DLD1 (cell line): ENCODE measurements around the gene UBL4B.

Experiments
- in situ Hi-C: cut with HindIII; loops from 2 replicates; pipeline ENCODE4 v1.10.0; 2017; ENCODE audit warnings: low sequenced_read_pairs

Gene UBL4B

DNA sequence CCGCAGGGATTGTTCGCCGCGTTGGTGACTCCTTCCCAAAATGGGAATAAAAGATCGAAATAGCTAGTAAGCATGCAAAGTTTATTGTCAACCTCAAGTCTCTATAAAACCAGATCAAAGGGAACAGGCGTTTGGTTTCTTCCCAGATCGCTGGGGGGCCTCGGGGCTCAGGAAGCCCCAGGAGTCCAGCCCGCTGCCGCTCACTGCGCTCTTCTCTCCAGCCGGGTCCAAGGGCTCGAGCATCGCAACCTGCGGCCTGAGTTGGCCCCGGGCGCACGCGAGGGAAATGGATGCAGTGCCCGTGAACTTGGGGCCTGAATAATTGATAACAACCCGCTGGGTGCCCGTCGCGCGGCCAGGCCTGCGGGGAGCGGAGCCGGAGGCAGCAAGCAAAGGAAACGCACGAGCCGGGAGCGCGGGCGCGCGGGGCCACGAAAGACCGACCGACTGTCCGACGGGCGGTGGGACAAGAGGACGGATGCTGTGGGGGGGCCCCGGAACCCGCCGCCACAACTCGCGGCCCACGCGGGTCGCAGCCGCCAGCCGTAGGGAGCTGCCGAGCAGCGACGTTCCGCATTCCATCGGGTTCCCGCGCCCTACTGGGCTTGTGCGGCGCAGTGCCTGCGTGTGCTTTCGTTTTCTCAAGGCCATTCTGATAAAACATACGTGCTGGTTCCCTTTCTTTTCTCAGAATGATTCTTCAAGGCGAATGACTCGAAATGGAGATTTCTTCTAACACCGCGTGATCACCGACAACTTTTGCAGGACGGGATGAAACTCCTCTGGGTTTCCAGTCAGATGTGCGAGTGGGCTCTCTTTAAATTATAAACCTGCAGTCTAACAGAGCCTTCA lies 27.8 kb upstream of the UBL4B start:
- in situ Hi-C loops: no loop called here

DNA sequence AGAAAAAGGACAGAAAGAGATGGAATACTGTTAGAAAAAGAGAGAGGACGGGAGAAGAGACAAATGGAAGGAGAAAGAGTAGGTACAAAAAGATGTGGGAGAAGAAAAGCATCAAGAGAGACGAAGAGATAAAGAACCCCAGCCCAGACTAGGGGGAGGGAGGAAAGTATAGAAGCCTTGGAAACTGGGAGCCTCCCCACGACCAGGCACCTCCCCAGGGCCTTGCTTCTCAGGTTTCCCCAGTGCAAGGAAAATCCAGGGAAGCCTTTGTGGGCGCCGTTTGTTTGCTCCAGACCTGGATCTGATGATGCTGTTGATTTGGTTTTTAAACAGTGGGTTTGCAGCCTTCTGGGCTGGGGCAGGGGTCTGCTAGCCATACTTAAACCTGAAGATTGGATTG lies 26.6 kb upstream of the UBL4B start:
- in situ Hi-C loops: no loop called here

DNA sequence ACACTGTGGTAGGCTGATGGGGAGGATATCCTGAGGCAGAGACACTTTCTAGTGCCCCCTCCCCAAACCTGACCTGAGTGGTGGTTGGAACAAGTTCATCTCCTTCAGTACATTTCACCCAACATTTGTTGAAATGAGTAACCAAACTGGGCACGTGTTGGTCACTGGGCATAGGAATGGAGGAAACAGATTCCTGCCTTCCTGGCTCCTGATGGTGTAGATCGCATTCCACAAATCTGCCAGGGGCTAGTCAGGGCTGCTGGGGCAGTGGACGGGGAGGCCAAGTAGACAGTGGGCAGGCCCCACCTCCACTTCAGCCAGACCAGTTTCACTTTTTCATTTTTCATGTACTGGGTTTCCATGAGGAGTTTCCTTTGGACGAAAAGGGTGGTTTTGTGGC lies 25.3 kb upstream of the UBL4B start:
- in situ Hi-C loops: no loop called here

DNA sequence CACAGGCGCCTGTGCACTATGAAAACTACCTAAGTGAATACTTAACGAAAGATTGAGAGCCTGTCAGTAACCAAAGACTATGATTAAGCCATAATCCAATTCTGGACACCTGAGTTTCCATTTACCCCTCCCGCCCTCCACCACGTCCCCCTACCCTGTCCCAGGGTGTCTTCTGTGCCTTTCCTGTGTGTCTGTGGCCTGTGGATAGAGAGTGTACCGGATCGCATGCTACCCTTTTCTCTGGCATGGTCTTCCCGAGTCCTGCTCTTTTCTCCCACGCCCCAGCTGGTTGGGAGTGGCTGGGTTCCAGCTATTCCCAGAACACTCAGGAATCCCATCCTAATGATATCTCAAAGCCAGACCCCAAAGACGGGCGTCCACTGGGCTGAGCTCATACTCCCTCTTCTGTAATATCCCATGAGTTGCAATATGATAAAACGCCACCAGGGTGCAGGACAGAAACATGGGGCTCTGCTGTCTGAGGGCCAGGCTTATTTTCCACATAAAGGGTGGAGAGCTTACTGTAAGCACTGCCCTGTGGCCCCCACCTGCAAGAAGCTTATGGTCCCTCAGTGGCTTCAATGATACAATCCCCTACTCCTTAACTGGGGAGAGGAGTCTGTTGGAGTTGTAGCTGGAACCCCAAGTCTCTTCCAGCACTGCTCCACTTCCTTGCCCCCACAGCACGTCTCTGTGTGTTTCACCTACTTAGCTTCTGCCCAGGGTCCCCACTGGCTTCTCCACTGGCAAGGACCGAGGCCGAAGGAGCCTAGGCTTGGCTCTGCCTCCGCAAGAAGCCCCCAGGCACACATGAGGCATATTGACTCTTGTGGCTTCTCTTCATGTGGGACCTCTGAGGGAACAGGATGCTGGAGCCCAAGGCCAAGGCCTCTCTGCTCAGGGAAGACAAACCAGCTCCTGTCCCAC lies 24.2 kb upstream of the UBL4B start:
- in situ Hi-C loops: no loop called here

DNA sequence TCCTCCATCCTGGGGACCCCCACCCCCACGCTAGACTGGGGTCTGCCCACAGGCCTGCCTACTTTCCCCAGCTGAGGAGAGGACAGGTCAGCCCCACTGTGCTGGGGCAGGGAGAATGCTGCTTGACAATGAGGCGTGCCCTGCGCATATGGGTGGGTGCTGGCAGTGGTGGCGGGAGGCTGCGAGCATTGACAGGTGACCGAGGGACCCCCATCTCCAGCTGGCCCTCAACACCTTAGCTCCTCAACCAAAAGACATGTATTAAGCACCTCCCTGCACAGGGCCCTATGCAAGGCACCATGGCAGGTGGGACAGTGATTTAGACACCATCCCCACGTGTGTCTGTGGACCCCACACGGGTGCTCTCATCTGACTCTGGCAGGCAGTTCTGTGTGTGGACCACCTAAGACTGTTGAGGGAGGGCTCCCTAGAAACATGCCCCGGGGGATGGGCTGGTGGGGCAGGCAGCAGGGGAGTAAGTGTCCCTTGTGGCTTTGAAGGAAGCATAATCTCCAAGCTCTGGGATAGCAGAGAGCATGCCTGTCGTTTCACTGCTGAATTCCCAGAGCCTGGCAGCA lies 23.4 kb upstream of the UBL4B start:
- in situ Hi-C loops: no loop called here

DNA sequence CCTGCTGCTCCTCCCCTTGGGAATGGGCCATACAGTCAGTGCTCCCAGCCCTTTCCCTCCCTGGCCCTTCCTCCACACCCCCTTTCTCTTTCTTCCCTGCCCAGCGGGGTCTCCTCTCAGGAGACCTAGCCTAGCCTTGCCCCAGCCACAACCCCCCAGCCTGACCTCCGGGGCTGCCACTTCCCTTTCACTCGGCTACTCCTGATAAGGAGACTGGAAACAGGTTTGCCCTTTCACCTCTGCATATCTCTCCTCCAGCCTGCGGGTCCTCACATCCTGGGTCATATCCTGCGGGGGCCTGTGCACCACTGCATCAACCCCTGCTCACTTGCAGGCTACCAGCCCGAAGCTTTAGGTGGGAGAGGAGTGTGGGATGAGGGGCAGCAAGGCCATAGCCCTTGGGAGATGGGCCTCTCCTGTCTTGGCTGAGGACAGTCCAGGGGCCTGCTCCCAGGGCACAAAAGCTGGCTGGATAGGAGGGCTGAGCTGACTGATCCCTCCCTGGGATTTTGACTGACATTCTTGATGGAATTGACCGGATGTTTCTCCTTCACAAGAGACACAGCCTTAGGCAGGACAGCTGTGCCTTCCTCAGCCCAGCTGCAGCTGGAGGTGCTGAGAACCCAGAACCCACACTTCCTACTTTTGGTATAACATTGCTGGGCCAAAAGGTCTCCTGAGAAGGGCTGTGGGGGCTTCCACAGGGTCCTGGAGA lies 22.5 kb upstream of the UBL4B start:
- in situ Hi-C loops: no loop called here

DNA sequence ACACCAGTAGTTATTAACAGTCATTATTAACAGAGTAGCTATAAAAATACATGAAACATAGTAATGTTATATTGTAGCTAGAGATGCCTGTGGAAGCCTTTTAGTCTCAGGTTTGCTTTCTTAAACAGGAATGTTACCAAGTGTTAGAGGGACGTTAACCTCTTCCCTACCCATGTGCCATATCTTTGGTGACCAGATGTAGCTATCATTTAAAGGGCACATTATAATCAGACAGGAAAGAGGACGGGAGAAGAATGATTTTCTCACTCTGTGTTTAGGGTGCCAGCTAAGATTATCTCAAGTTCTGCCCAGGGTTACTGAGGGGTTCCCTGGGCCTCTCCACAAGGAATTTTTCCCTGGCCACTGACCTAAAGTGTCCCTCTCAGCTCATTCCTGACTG lies 20.9 kb upstream of the UBL4B start:
- in situ Hi-C loops: no loop called here

DNA sequence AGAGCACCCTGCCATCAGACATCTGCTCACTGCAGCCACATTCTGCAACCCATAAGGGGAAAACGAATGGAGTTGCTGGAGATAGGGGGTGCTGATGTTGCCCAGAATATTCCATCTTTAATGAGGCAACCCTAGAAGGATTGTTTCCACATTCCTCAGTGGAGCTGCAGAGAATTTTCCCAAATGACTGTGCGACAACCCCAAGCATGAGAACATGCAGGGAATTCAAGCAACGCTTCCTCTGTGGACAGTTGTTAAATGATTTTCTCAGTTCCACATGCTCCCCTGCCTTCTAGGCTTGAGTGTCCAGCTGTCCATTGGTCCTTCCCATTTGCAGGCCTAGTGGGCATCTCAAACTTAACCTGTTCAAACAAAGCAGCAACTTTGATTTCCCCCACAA lies 20.5 kb upstream of the UBL4B start:
- in situ Hi-C loops: no loop called here

DNA sequence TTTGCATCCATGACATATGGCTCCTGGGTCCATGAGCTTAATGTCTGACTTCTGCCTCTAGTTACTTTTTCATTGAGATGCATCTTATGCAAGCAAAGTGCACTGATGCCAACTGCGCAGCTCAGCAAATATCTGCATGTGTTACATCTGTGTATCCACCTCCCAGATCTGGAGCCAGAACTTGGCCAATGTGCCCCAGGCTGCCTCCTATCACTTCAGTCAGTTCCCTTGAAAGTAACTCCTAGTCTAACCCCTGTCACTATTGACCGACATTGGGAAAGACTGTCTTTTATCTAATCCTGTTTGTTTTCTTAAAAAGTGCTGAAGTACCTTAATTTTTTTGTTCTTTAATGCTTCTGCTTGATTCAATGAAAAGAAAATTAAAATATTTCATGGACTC lies 19.3 kb upstream of the UBL4B start:
- in situ Hi-C loops: no loop called here

DNA sequence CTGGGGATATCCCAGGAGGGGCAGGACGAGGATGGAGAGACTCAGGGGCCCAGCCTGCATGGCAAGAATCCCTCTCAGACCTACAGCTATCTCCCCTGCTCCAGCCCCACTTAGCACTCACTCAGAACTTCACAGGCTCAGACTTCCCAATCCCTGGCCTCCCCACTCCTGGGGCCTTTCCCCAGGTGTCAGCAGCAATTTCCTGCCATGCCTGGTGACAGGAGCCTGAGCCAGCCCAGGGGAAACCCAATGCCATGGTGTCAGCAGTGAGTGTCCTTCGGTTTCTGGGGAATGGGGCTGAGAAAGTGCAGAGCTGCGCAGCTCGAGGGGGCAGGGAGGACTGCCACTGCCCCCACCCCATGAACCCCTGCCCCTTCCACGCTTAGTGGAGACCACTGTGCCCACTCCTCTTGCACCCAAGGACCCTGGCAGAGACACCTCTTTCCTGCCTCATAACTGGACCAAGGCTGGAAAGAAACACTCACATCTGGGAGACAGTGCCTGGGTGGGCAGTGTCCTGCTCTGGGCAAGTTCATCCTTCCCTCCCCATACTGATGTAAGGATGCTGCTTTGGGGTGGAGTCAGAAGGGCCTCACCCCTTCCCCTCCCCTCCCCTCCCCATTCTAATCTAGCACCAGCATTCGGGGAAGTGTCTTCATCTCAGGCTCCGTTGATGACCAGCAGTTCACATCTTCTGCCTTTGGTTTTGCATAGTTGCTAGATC lies 17.1 kb upstream of the UBL4B start:
- in situ Hi-C loops: no loop called here

DNA sequence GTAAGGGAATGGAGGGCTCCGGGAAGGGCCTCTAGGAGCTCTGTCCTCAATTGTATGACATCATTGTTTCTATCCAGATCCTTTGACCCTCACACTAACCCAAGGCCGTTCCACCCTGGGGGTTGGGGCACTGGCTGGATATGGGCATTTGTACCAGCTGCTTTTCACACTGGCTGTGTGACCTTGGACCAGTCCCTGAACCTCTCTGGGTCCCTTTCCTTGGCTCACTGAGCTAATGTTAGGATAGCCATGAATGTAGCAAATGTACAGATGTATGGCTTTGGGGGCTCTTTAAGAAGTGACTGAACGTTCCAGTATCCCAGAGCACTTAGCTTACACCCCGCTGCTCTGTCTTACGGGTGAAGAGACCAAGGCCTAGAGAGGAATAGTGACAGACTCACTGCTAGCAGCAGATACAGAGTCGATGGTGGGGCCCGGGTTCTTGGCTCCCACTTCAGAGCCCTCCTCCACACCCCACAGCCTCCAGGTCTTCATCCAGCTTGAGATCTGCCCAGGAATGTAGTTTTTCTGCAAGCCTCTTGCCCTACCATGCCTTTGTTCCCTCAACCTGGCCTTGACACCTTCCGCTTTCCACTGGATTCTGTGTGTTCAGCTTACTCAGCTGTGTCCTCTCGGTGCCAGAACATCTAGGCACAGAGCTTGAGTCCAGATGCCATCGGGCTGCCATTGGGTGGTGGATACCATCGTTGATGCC lies 14.6 kb upstream of the UBL4B start:
- in situ Hi-C loops: no loop called here

DNA sequence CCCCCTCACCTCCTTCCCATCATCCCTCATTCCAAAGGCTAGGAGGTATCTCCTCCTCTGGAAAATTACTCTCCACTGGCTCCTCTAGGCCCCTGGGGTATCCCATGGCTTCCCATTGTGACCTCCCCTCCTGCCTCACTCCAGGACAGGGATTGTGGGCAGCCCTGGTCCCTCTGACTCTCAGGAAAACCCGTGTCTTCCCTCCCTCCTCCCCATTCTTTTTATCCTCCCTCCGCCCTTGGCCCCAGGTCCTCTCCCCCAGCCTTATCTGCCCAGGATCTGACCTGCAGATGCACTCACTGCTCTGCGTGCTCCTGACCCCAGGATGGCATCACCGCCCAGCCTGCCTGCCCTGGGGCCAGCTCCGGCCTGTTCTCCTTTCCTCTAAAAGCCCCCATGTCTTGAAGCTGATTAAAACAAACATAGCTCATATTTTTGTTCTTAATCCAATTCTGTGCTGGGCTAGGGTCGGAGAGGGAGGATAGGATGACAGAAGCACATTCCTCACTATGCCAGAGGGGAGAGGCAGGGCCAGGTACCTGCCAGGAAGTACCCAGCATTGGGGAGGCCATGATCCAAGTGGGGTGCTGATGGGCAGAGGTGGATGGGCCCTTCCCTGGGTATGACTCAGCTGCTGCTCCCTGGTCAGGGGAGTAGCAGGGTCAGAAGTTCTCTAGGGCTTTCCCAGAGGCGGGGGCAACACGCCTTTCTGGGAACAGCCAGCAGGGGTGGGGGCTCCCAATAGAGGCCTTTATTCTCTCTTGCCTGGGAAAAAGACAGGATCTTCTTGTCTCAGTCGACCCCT lies 13.8 kb upstream of the UBL4B start:
- in situ Hi-C loops: no loop called here

DNA sequence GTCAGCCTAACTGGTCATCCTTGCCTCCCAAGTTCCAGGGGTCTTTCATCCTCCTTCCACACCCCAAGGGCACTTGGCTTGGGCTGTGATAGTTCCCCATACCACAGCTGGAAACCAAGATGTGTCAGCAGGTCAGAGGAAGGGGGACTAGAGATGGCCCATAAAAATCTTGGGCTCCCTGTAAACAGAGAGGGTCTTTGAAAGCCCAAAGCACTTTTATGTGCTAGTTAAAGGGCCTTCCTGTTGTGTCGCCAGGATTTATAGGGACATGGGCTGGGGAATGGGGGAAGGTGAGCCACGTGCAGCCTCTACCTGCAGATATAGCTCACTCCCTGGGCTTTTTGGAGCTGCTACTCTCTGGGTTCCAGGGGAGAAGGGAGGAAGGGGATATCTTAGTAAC lies 11.9 kb upstream of the UBL4B start:
- in situ Hi-C loops: no loop called here

DNA sequence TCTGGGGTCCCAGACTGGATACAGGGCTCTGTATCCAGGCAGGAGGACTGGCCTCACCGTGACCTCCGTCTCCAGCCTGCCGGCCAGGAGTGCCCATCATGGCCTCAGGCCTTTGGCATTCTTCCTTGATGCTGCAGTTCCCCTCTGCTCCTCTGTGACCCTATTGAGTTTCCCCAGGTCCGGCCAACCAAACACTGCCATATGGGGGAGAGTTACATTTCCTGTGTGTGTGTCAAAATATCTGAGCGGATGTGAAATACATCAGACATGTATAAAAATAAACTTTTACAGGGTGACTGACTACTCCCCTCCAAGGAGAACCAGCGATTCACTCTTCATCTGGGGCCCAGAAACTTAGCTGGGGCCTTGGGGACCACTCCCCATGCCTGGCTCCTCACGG lies 10.2 kb upstream of the UBL4B start:
- in situ Hi-C loops: no loop called here

DNA sequence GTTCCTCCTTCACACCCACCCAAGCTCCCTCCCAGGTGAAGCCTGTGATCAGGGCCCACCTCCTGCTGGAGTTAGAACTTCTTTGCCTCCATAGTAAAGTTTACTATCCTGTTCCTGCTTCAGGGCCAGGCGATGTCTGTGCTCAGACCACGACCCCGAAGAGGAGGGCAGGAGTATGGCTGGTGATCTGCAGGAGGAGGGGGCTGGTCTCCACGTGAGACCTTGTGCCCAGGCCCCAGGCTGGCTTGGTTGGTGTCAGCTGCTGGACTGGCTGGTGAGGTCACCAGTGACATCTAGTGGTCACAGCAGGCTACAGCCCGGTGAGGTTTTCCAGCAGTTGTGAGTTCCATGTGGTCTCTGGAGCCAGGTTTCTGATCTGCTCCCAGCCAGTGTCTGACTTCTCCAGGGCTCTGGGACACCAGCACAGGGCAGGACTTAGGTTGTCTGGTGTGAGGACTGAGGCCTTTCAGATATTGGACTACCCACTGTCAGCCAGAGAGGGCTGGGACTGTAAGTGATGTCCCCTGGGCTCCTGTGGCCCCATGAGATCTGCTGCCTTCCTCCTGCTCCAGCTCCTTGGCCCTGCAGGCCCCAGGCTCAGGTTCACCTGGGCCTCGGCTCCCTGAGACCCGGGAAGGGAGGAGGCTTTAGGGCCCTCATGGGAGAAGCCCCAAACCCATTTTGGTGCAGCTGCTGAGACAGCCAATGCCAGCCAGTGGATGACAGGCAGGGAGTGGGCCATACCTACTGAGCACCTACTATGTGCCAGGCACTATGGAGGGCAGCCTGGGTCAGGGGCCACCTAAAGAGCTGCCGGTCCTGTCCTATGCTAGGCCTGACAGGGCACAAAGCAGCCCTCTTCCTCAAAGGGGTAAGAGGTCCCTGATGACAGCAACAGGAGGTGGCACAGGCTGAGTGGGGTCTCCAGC lies 6.0 kb upstream of the UBL4B start:
- in situ Hi-C loops: no loop called here

DNA sequence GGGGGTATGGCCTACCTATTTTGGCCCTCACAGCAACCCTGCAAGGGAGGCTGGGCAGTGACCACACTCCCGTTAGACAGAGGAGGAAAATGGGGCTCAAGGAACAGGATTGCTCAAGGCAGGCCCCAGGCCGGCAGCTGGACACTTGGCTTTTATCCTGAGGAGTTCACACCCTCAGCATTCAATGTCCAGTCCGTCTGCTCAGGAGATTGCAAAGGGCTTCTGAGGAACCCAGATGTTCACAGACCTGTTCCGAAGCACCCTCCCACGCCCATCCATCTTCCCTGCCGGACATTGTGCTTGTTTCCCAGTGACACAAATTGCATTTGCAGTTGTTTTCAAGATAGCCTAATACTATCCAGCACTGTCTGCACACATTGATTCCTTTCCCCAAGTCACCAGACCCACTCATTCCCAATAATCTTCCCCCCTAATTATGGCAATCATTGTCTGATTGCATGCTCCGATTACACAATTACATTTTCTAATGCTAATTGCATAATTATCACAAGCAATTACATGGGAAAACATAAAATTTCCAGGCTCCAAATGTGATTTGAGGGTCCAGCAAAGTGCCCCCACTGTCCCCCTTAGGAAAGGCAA lies 4.3 kb upstream of the UBL4B start:
- in situ Hi-C loops: no loop called here

DNA sequence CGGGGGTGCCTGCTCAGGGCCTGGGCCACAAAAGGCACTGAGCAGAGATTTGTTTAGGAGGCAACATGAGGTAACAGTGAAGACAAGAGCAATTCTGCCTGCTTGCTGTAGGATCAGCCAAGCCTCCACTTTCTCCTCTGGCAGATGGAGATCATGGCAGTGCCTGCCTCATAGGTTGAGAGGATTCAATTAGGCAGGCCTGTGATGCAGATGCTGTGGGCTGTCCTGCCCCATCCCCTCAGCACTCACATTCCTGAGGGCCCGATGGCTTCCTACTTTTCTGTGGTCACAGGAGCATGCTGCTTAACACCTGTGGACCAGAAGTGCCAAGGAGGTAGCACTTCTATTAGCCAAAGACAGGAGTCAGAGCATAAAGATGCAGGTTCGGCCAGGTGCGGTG lies 1.2 kb upstream of the UBL4B start:
- in situ Hi-C loops: no loop called here

DNA sequence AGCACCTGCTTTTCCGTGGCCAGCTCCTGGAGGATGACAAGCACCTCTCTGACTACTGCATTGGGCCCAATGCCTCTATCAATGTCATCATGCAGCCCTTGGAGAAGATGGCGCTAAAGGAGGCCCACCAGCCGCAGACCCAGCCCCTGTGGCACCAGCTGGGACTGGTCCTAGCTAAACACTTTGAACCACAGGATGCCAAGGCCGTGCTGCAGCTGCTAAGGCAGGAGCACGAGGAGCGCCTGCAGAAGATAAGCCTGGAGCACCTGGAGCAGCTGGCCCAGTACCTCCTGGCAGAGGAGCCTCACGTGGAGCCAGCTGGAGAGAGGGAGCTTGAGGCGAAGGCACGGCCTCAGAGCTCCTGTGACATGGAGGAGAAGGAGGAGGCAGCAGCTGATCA lies 413 bp downstream of the UBL4B start:
- in situ Hi-C loops: no loop called here
